Thyroid gland (tissue), 4 donors: ENCODE measurements around the gene WNT10A.

ENCODE experiments used
- CTCF ChIP-seq, 6 experiments: fragments of 200-600 bp in 3 of 6; fragments of 450-650 bp in 3 of 6; sonication (generic) in 3 of 6; IDR thresholded peaks; one replicate each; pipeline ENCODE4 v1.5.1; 2016 to 2019; ENCODE audit warnings: antibody characterized with exemption in 6 of 6, mild to moderate bottlenecking in 2 of 6, inconsistent platforms in 1 of 6, moderate library complexity in 1 of 6
- POLR2A ChIP-seq, 2 donors: fragments of 450-650 bp; IDR thresholded peaks; one replicate each; pipeline ENCODE4 v1.6.1; 2017; ENCODE audit warnings: antibody characterized with exemption in 2 of 2, mild to moderate bottlenecking in 2 of 2, moderate library complexity in 1 of 2

GRCh38 chr2:218895759-218896500, 15.3 kb downstream of the WNT10A start:
- TF ChIP-seq CTCF (IDR thresholded peaks at IDR 0.05) (no peak), POLR2A (IDR thresholded peaks at IDR 0.05) (no peak)
